Keratinocyte (primary cell): Measurements from ENCODE around the gene LMNTD1. TPM values are rescaled to one million over a fixed set of nuclear protein-coding genes. Genes with fewer than 3 reads are reported as not detected.
"Not testable (repeated sequence)": the region's sequence is repeated elsewhere in the genome, so short reads cannot be mapped to it uniquely, and the experiment has no call there.

Source experiments
- DNase-seq: peaks from one replicate; pipeline ENCODE4 v3.0.0-alpha.2; 2011; ENCODE audit warnings: low read depth, missing footprints, low spot score
- FAIRE-seq: peaks from 2 replicates; lab custom pipeline; 2011; peaks lifted over from hg19 to GRCh38; lab: Jason Lieb, UNC
- H2AFZ ChIP-seq: 2 replicates; pipeline ENCODE4 v1.6.0; 2012; ENCODE audit warnings: low read length, control low read depth, inconsistent platforms; ENCODE audit not compliant: control insufficient read depth
- H3K27ac ChIP-seq: 2 replicates; pipeline ENCODE4 v1.5.1; 2011; ENCODE audit warnings: low read length; ENCODE audit not compliant: control insufficient read depth, insufficient read depth
- H3K27me3 ChIP-seq: 3 replicates; pipeline ENCODE4 v1.6.0; 2011; ENCODE audit warnings: low read length; ENCODE audit not compliant: control insufficient read depth, insufficient read depth; ENCODE audit errors: extremely low read depth
- H3K36me3 ChIP-seq, 2 experiments: 2 replicates in 1 of 2; 3 replicates in 1 of 2; pipeline ENCODE4 v1.5.1; 2011; ENCODE audit warnings: low read length in 2 of 2, mild to moderate bottlenecking in 1 of 2; ENCODE audit not compliant: control insufficient read depth in 2 of 2, insufficient read depth in 2 of 2; ENCODE audit errors: extremely low read depth in 1 of 2
- H3K4me1 ChIP-seq: 3 replicates; pipeline ENCODE4 v1.5.1; 2011; ENCODE audit warnings: low read length; ENCODE audit not compliant: control insufficient read depth, insufficient read depth; ENCODE audit errors: extremely low read depth
- H3K4me2 ChIP-seq: 3 replicates; pipeline ENCODE4 v1.6.0; 2011; ENCODE audit warnings: low read depth, low read length; ENCODE audit not compliant: control insufficient read depth, insufficient read depth; ENCODE audit errors: extremely low read depth
- H3K4me3 ChIP-seq, 3 experiments: fragments of 200-600 bp in 1 of 3; sonication (generic) in 1 of 3; 2 replicates in 2 of 3; 3 replicates in 1 of 3; pipeline ENCODE4 v1.5.1; 2011 to 2016; ENCODE audit warnings: low read length in 3 of 3, mild to moderate bottlenecking in 3 of 3, control low read depth in 2 of 3, inconsistent platforms in 1 of 3, low read depth in 1 of 3, mixed read lengths in 1 of 3, mixed run types in 1 of 3, moderate library complexity in 1 of 3; ENCODE audit not compliant: control insufficient read depth in 2 of 3, insufficient read depth in 2 of 3; ENCODE audit errors: extremely low read depth in 1 of 3
- H3K79me2 ChIP-seq: 2 replicates; pipeline ENCODE4 v1.6.0; 2012; ENCODE audit warnings: low read length; ENCODE audit not compliant: control insufficient read depth, insufficient read depth
- H3K9ac ChIP-seq: 3 replicates; pipeline ENCODE4 v1.6.0; 2011; ENCODE audit warnings: low read length; ENCODE audit not compliant: control insufficient read depth, insufficient read depth; ENCODE audit errors: extremely low read depth
- H3K9me1 ChIP-seq: 3 replicates; pipeline ENCODE4 v1.6.0; 2011; ENCODE audit warnings: low read length; ENCODE audit not compliant: control insufficient read depth, insufficient read depth; ENCODE audit errors: extremely low read depth
- H3K9me3 ChIP-seq: 2 replicates; pipeline ENCODE4 v1.5.1; 2012; ENCODE audit warnings: low read depth, low read length; ENCODE audit not compliant: control insufficient read depth
- H4K20me1 ChIP-seq: 3 replicates; pipeline ENCODE4 v1.6.0; 2011; ENCODE audit warnings: low read length; ENCODE audit not compliant: control insufficient read depth, insufficient read depth; ENCODE audit errors: extremely low read depth
- CTCF ChIP-seq, 3 experiments: IDR thresholded peaks in 1 of 3; conservative IDR thresholded peaks in 1 of 3; optimal IDR thresholded peaks in 1 of 3; 2 replicates in 2 of 3; 3 replicates in 1 of 3; pipeline versions ENCODE3 to v1.5.1; 2011; ENCODE audit warnings: low read length in 3 of 3, mild to moderate bottlenecking in 3 of 3, moderate library complexity in 2 of 3, control low read depth in 1 of 3, inconsistent platforms in 1 of 3; ENCODE audit not compliant: insufficient read depth in 2 of 3; ENCODE audit errors: extremely low read depth in 1 of 3
- EZH2 ChIP-seq: IDR thresholded peaks from one replicate; pipeline ENCODE4 v1.6.1; 2012; ENCODE audit warnings: inconsistent platforms, mild to moderate bottlenecking, low read length, moderate library complexity
- dilution Hi-C: fragments of 300-500 bp; cut with MboI; formaldehyde crosslinking; loops from one replicate; pipeline ENCODE4 v1.7.0; 2020; ENCODE audit warnings: low sequenced_read_pairs; ENCODE audit not compliant: extremely low pct_ligation_motif_present
- polyA minus RNA-seq, 3 experiments: library from RNA; depleted of rRNA, polyadenylated mRNA; stranded (reverse); fragments of >200 nt; gene quantifications; 1 replicate in 1 of 3; 2 replicates in 1 of 3; 3 replicates in 1 of 3; pipeline ENCODE4 v1.2.3, GENCODE V29; 2011
- polyA plus RNA-seq, 5 experiments: library from polyadenylated mRNA; depleted of rRNA in 3 of 5; stranded (reverse) in 3 of 5; stranded (forward) in 1 of 5; unstranded in 1 of 5; fragments of >200 nt; gene quantifications; 1 replicate in 1 of 5; 2 replicates in 3 of 5; 3 replicates in 1 of 5; pipeline versions ENCODE4 v1.2.1 to v1.2.3, GENCODE V29; 2011 to 2012; ENCODE audit warnings: missing spikeins in 2 of 5, low read depth in 1 of 5, low replicate concordance in 1 of 5

Gene LMNTD1
- polyA plus RNA-seq (0.14 to 0.42 TPM in 2 of 3 replicates, not detected in the other), polyA minus RNA-seq (not detected in 3 replicates)
- polyA plus RNA-seq (2011; ENCODE audit: low read depth) = not detected
- 0.18 and 0.38 TPM in 2 replicates for polyA plus RNA-seq (2011; cell fraction: cytosol; rRNA removed)
- polyA plus RNA-seq (2011; cell fraction: nucleus; rRNA removed) = 0.29 TPM in 1 of 2 replicates, not detected in the other
- polyA plus RNA-seq (2012; ENCODE audit: low replicate concordance) = not detected in 2 replicates
- not detected for polyA minus RNA-seq (2011; cell fraction: cytosol; rRNA and poly(A)+ RNA removed)
- 2.0 TPM in 1 of 2 replicates, not detected in the other for polyA minus RNA-seq (2011; cell fraction: nucleus; rRNA and poly(A)+ RNA removed)

GRCh38 chr12:25553098-25553497, at the start of gene LMNTD1:
LMNTD1 (minus strand) TSS chr12:25553283; CDS start chr12:25552959, 324 bp downstream.
- H3K4me1 ChIP-seq = no peaks in the 10 kb centered on the region
- dilution Hi-C loops = no loop called here
- no peak within 1 kb of the TSS for H3K4me3 ChIP-seq
- no peaks in the 10 kb centered on the region for H3K36me3 ChIP-seq
- H4K20me1 ChIP-seq = no peaks in the 10 kb centered on the region
- no peaks in the 10 kb centered on the region for H3K9me3 ChIP-seq
- H2AFZ ChIP-seq = no peak within 1 kb of the TSS
- no peak within 1 kb of the TSS for H3K4me2 ChIP-seq
- TF ChIP-seq CTCF (optimal IDR thresholded peaks at IDR 0.05 in 1 of 3, IDR thresholded peaks at IDR 0.05 in 1 of 3, conservative IDR thresholded peaks at IDR 0.05 in 1 of 3; ENCODE audit: extremely low read depth in 1 of 3, insufficient read depth in 2 of 3, low read length in 3 of 3) (no peak), EZH2 (no peak)
- FAIRE-seq = peak; percentile 57
- DNase-seq = no peak
- H3K9ac ChIP-seq = no peak within 1 kb of the TSS
- H3K27me3 ChIP-seq = no peaks in the 10 kb centered on the region
- H3K27ac ChIP-seq = no peak within 1 kb of the TSS
- no peaks in the 10 kb centered on the region for H3K79me2 ChIP-seq
- no peaks in the 10 kb centered on the region for H3K9me1 ChIP-seq

- Histone ChIP-seq H3K9ac (no peak overlapping the region), H3K36me3 (no peaks in the 10 kb centered on the region), H3K9me1 (no peaks in the 10 kb centered on the region), H4K20me1 (no peaks in the 10 kb centered on the region), H3K27me3 (no peaks in the 10 kb centered on the region), H3K27ac (no peak overlapping the region), H3K4me2 (no peak overlapping the region), H3K9me3 (no peaks in the 10 kb centered on the region), H2AFZ (no peak overlapping the region), H3K4me3 (no peak overlapping the region), H3K4me1 (no peaks in the 10 kb centered on the region), H3K79me2 (no peaks in the 10 kb centered on the region)
- no peak for TF ChIP-seq EZH2
- no peak for TF ChIP-seq CTCF (optimal IDR thresholded peaks at IDR 0.05 in 1 of 3, IDR thresholded peaks at IDR 0.05 in 1 of 3, conservative IDR thresholded peaks at IDR 0.05 in 1 of 3; ENCODE audit: extremely low read depth in 1 of 3, insufficient read depth in 2 of 3, low read length in 3 of 3)
- FAIRE-seq (no peak), DNase-seq (no peak)
- dilution Hi-C loops = no loop called here
These were observed 45.9 kb upstream of the LMNTD1 start for GRCh38 chr12:25598956-25599355.

GRCh38 chr12:25595496-25595895, 42.4 kb upstream of the LMNTD1 start:
- not testable (repeated sequence) for H3K4me3 ChIP-seq, H3K4me2 ChIP-seq

More at GRCh38 chr12:25595496-25595895, 42.4 kb upstream of the LMNTD1 start:
- FAIRE-seq, dilution Hi-C loops, H4K20me1 ChIP-seq, H3K27me3 ChIP-seq, H3K79me2 ChIP-seq, DNase-seq, H2AFZ ChIP-seq, H3K36me3 ChIP-seq, H3K27ac ChIP-seq, H3K9me1 ChIP-seq, H3K9ac ChIP-seq, H3K9me3 ChIP-seq: not testable (repeated sequence)
- H3K4me1 ChIP-seq = peaks cover 11% of the 10 kb centered on the region
